Fibroblast of lung (primary cell): ENCODE results near the gene RHOT1.

Source experiments
- EZH2 ChIP-seq: IDR thresholded peaks from 2 replicates; pipeline ENCODE4 v1.5.1; 2012; ENCODE audit warnings: low read length, control low read depth, mild to moderate bottlenecking; ENCODE audit errors: missing control alignments
- TF ChIP-seq, protein P1 (sequence below), 2 donors: IDR thresholded peaks in 1 of 2; conservative IDR thresholded peaks in 1 of 2; 1 replicate in 1 of 2; 2 replicates in 1 of 2; pipeline ENCODE4 v1.5.1; 2011 to 2012; ENCODE audit warnings: low read length in 2 of 2, control low read depth in 1 of 2, inconsistent platforms in 1 of 2, low read depth in 1 of 2, mild to moderate bottlenecking in 1 of 2

DNA sequence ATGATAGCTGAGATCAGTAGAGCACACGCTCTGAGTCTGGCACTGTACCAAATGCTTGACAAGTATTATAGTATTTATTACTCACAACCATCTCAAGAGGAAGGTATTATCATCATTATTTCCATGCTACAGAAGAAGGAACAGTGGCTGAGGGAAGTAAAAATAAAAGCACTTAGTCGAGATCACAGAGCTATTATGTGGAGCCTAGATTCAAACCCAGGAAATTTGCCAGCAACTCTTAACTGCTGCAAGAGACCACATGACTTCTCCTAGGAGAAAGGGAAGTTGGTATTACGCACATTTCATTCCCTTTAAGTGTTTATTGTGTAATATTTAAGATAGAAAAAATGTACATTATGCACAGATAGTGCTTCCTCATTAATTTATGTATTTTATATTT is 1.0 kb upstream of the RHOT1 start:
- no peak for TF ChIP-seq EZH2
- TF ChIP-seq, protein P1, sequence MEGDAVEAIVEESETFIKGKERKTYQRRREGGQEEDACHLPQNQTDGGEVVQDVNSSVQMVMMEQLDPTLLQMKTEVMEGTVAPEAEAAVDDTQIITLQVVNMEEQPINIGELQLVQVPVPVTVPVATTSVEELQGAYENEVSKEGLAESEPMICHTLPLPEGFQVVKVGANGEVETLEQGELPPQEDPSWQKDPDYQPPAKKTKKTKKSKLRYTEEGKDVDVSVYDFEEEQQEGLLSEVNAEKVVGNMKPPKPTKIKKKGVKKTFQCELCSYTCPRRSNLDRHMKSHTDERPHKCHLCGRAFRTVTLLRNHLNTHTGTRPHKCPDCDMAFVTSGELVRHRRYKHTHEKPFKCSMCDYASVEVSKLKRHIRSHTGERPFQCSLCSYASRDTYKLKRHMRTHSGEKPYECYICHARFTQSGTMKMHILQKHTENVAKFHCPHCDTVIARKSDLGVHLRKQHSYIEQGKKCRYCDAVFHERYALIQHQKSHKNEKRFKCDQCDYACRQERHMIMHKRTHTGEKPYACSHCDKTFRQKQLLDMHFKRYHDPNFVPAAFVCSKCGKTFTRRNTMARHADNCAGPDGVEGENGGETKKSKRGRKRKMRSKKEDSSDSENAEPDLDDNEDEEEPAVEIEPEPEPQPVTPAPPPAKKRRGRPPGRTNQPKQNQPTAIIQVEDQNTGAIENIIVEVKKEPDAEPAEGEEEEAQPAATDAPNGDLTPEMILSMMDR (conservative IDR thresholded peaks at IDR 0.05 in 1 of 2, IDR thresholded peaks at IDR 0.05 in 1 of 2; ENCODE audit: low read depth in 1 of 2, low read length in 2 of 2): no peak
